Spleen (tissue), 7 donors: ENCODE data around the gene NOP9.

ENCODE experiments used
- CTCF ChIP-seq, 11 experiments: fragments of 200-600 bp in 7 of 11; fragments of 450-650 bp in 4 of 11; sonication (generic) in 4 of 11; IDR thresholded peaks in 8 of 11; conservative IDR thresholded peaks in 3 of 11; 1 replicate in 7 of 11; 2 replicates in 4 of 11; pipeline versions ENCODE4 v1.4.0 to v1.8.0; 2016 to 2021; ENCODE audit warnings: antibody characterized with exemption in 11 of 11, inconsistent platforms in 4 of 11, mild to moderate bottlenecking in 1 of 11
- POLR2A ChIP-seq, 3 donors: fragments of 450-650 bp; IDR thresholded peaks; one replicate each; pipeline ENCODE4 v1.5.1; 2017; ENCODE audit warnings: antibody characterized with exemption in 3 of 3, mild to moderate bottlenecking in 1 of 3
- donor health status: DM: no; HTN: no; CAD: no; lungs with moderate emphysema.
- donor health status: DM: no; HTN: no; CAD: no.
- donor health status: DM: no; HTN: no; CAD: no.

GRCh38 chr14:24269910-24270536 lies 29.6 kb upstream of the NOP9 start:
- TF ChIP-seq CTCF (IDR thresholded peaks at IDR 0.05 in 8 of 11, conservative IDR thresholded peaks at IDR 0.05 in 3 of 11), result no peak
- no peak for TF ChIP-seq POLR2A (IDR thresholded peaks at IDR 0.05)
